Measurements from ENCODE around the gene EFHD1.
"Not testable (repeated sequence)": the region's sequence is repeated elsewhere in the genome, so short reads cannot be mapped to it uniquely, and the experiment has no call there.

EFHD1 gene

DNA sequence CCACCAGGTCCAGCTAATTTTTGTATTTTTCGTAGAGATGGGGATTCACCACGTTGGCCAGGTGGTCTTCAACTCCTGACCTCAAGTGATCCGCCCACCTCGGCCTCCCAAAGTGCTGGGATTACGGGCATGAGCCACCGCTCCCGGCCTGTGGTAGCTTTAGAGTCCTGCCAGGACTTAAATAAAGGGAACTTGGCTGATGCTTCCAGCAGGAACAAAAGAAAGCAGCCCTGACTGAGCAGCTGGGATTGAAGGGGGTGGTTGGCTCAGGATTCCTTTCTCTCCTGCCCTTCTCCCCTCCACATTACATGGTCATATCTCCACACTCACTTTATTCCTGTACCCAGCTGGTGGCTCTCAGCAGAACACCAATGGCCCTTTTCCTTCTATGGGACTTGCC lies 20.0 kb downstream of the EFHD1 start:
- DNase-seq, result no peak

DNA sequence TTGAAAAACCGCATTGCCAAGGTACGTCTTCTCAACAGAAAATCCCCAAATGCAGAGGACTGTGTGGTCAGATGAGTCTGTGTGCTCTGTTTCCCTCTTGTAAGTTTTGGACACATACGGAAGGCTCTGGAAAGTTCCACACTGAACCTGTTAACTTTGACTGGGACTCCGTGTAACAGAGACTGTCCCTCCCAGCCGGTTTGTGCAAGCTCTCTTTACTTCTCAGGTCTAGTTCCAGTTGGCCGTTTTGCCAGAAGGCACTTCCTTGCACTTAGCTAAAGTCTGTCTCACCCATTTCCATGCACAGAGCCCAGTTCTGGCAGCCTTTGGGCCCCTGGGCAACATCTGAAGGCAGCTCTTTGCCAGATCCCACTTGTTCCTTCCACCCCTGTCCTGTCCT lies 22.0 kb downstream of the EFHD1 start:
- DNase-seq, result no peak

GRCh38 chr2:232658217-232658785 lies 24.9 kb downstream of the EFHD1 start:
- no peak for DNase-seq

DNA sequence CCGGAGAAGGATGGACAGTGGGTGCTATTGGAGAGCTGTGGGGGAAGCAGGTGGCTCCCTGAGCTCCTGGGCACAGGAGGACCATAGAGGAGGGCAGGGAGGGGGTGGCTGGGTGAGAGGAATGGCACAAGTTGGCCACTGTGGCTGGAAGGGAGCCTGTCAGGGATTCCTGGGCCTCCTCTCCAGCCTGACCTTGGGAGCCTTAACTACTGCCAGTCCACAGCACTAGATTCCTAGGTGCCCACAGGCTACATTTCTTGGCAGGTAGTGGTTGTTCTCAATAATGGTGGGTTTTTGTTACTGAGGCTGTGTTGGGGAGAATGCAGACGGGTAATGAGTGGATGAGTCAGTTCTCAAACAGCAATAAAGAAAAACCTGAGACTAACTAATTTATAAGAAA lies 26.0 kb downstream of the EFHD1 start:
- DNase-seq, result no peak

- no peak for DNase-seq
These were observed 29.3 kb downstream of the EFHD1 start for GRCh38 chr2:232662486-232663260.

- DNase-seq, result no peak
These were observed 32.8 kb downstream of the EFHD1 start for GRCh38 chr2:232666051-232666805.

DNA sequence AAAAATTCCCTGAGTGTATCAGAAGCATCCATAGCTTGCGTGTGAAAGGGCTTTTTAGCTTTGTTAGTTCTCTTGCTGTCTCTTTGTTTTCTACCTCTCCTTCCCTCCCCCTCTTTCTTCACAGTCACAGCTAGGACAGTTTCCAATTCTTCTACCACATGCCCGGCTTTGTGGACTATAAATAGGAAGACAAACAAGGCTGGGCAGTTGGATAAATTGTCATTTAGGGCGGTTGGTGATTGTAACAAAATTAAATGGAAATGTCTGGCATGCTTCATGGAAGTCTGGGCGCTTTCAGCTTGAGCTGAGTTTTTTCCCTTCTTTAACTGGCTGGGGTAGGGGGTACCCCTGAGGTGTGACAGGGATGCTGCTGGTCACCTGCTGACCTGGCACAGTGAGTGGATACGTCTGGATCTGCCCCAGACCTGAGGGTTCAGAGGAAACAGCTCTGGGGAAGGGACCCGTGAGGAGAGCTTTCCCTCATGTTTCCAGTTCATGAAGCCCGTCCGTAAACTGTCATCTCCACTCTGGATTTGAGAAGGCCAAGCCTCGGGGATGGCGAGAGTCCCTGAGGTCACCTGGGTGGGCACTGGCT lies 34.7 kb downstream of the EFHD1 start:
- no peak for DNase-seq

DNA sequence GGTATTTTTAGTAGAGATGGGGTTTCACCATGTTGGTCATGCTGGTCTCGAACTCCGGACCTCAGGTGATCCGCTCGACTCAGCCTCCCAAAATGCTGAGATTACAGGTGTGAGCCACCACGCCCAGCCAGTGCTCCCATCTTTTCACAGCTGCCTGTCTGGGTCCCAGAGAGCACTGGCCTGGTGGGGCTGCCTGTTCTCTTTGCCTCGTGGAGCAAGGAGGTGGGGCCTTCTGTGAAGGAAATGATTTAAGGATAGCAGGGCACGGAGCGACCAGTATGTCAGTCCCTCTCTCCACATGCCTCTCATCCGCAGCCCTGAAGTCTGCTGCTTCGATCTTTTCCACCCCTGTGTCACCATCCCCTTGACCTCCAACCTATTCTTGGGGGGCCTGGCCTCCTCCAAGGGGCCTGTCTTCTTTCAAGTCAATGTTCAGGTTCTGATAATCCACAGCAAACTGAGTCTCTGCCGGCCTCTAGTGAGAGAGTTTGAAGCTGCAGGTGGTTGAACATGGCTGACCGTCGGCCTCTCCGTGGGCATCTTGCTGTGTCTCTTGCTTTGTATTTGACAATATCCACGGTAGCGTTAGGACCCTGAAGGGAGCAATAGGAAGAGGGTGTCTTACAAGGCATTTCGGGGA lies 35.5 kb downstream of the EFHD1 start:
- DNase-seq, result no peak

DNA sequence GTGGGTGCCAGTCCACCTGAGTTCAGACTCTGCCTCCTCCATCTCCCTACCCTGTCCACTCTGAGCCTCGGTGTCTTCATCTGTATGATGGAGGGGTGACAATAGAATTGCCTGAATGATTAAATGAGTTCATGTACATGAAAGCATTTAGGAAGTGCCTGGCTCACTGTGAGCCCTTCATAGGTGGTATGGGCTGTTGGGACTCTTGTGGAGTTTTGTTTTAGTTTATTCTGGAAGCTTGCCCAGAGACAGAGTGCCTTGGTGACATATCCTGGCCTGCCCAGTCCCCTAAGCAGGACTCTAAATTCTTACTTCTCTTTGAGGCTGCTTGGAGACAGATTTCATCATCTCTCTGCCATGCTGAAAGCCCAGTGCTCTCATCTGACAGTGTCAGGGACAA lies 39.2 kb downstream of the EFHD1 start:
- DNase-seq, result no peak

GRCh38 chr2:232674491-232674890 lies 41.1 kb downstream of the EFHD1 start:
- DNase-seq, result no peak

GRCh38 chr2:232675381-232675780 lies 42.0 kb downstream of the EFHD1 start:
- no peak for DNase-seq

- DNase-seq, result no peak
These were observed 46.6 kb downstream of the EFHD1 start for GRCh38 chr2:232680006-232680405.

- DNase-seq, result no peak
These were observed 48.1 kb downstream of the EFHD1 start for GRCh38 chr2:232681527-232681926.

DNA sequence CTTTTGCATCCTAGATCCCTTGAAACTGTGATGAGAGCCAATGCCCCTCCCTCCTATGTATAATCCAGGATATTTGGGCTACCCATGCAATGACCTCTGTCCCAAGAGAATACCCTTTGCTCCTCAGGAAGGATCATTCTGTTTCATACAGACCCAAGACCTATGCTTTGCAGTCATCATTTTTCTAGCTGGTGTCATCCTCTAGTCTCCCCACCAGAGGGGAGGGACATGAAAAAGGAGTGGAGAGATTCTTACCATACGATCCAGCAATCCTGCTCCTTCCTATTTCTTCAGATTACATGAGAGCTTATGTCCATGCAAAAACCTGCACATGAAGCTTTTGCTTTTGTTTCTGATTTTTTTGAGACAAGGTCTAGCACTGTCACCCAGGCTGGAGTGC lies 50.0 kb downstream of the EFHD1 start:
- no peak for DNase-seq

- not testable (repeated sequence) for DNase-seq
These were observed 52.0 kb downstream of the EFHD1 start for GRCh38 chr2:232685391-232685790.

GRCh38 chr2:232687382-232688160 lies 54.2 kb downstream of the EFHD1 start:
- no peak for DNase-seq

- no peak for DNase-seq
These were observed 54.8 kb downstream of the EFHD1 start for GRCh38 chr2:232688201-232688600.

DNA sequence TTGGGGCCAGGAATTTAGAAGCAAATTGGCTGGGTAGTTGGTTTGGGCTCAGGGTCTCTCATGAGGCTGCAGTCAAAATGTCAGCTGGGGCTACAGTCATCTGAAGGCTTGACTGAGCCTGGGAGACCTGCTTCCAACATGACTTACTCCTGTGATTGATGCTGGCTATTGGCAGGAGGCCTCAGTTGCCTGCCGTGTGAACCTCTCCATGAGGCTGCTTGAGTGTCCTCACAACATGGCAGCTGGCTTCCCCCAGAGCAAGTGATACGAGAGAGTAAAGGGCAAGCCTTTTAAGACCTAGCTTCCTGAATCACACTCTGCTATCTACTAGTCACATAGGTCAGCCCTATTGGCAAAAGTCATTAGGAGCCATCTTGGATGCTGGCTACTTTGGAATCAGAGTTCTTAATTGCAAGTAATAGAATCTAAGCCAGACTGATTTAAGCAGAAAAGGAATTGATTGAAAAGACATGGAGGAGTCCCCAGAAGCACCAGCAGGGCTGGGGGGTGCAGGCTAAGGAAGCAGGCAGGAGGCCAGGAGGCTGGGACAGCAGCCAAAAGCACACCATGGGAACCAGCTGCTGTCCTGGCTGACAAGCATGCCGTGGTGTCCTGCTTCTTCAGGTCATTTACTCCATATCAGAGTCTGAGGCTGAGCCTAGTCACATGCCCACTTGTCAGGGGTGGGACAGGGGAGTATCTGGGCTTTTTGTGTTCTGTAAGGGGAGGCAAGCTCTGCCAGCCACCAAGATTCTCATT lies 55.9 kb downstream of the EFHD1 start:
- peak; percentile 63 for DNase-seq

DNA sequence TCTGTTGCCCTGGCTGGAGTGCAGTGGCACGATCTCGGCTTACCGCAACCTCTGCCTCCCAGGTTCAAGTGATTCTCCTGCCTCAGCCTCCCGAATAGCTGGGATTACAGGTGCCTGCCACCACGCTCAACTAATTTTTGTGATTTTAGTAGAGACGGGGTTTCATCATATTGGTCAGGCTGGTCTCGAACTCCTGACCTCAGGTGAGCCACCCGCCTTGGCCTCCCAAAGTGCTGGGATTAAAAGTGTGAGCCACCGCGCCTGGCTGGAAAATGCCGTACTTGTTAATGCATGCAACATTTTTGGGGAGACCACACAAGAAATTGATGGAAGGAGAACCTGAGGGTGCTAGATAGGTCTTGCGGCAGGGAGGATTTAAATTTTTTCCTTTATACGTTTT lies 57.7 kb downstream of the EFHD1 start:
- DNase-seq, result not testable (repeated sequence)

DNA sequence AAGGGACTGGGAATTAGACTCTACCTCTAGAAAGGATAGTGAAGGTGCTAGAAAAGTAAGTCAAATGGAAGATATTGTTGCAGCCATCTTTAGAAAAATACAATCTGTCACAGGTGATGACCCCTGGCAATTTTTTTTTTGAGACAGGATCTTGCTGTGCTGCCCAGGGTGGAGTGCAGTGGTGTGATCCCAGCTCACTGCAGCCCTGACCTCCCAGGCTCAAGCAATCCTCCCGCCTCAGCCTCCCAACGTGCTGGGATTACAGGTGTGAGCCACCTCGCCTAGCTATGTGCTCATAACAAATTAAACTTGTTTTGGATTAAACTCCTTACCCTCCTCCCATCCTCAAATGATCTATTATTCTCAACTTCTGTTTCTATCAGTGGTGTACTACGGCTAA lies 59.9 kb downstream of the EFHD1 start:
- no peak for DNase-seq

- DNase-seq, result no peak
These were observed 63.2 kb downstream of the EFHD1 start for GRCh38 chr2:232696609-232697058.

All from NCI-H2029 (cell line).